Fibroblast of mammary gland (primary cell): ENCODE data around the gene EDEM3.

Source experiments
- DNase-seq: peaks from one replicate; pipeline ENCODE4 v3.0.0-alpha.2; 2010; ENCODE audit warnings: low read depth
- H3K4me3 ChIP-seq: 2 replicates; pipeline ENCODE4 v1.5.1; 2011; ENCODE audit warnings: low read depth, mild to moderate bottlenecking, low read length, moderate library complexity; ENCODE audit not compliant: control insufficient read depth
- TF ChIP-seq, protein P1 (sequence below): conservative IDR thresholded peaks from 2 replicates; pipeline ENCODE4 v1.5.1; 2011; ENCODE audit warnings: low read depth, low read length, inconsistent platforms; ENCODE audit not compliant: control insufficient read depth, insufficient read depth

Gene EDEM3

GRCh38 chr1:184709418-184709817 is 45.2 kb downstream of the EDEM3 start:
- DNase-seq: no peak
- H3K4me3 ChIP-seq: no peak overlapping the region
- TF ChIP-seq, protein P1, sequence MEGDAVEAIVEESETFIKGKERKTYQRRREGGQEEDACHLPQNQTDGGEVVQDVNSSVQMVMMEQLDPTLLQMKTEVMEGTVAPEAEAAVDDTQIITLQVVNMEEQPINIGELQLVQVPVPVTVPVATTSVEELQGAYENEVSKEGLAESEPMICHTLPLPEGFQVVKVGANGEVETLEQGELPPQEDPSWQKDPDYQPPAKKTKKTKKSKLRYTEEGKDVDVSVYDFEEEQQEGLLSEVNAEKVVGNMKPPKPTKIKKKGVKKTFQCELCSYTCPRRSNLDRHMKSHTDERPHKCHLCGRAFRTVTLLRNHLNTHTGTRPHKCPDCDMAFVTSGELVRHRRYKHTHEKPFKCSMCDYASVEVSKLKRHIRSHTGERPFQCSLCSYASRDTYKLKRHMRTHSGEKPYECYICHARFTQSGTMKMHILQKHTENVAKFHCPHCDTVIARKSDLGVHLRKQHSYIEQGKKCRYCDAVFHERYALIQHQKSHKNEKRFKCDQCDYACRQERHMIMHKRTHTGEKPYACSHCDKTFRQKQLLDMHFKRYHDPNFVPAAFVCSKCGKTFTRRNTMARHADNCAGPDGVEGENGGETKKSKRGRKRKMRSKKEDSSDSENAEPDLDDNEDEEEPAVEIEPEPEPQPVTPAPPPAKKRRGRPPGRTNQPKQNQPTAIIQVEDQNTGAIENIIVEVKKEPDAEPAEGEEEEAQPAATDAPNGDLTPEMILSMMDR: no peak

GRCh38 chr1:184708084-184708676 is 46.5 kb downstream of the EDEM3 start:
- TF ChIP-seq, protein P1: no peak
- no peak for DNase-seq
- H3K4me3 ChIP-seq: no peak overlapping the region

- TF ChIP-seq, protein P1: no peak
- H3K4me3 ChIP-seq: no peak overlapping the region
- DNase-seq: no peak
Observed at GRCh38 chr1:184705271-184705670, 49.4 kb downstream of the EDEM3 start.

DNA sequence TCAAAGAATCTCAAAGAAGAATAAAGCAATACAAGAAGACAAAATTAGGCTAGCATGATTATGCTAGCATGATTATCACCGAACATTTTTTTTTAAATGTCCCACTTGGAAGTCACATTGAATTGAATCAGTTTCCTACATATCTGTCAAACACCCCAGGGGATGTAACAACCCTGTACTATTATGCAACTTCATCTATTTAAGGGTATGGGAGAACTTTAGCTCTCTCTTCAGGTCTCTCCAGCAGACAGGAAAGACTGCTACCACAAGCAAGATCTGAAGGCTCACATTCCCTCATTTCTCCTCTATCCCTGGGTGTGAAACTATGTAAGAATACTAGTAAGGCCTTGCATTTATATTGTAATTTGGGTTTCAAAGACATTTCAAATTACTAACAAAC is 52.8 kb downstream of the EDEM3 start:
- TF ChIP-seq, protein P1: no peak
- DNase-seq: no peak
- no peak overlapping the region for H3K4me3 ChIP-seq

- TF ChIP-seq, protein P1: no peak
- DNase-seq: no peak
- H3K4me3 ChIP-seq: no peak overlapping the region
Observed at GRCh38 chr1:184698969-184699368, 55.7 kb downstream of the EDEM3 start.

DNA sequence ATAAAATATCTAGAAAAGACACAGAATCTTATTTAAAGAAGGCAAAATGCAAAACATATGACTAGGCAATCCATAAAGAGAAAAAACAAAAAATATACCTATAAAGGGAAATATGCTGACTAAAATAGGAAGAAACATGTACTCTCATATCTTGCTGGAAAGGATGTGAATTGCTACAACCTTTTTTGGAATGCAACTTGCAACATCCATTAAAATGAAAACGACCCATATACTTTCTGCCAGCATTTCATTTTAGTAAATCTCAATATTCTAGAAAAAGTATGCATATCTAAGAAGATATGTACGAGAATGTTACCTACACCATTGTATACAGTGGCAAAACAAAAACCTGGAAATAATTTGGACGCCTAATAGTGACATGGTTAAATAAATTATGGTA is 56.6 kb downstream of the EDEM3 start:
- no peak overlapping the region for H3K4me3 ChIP-seq
- TF ChIP-seq, protein P1: no peak
- DNase-seq: no peak

DNA sequence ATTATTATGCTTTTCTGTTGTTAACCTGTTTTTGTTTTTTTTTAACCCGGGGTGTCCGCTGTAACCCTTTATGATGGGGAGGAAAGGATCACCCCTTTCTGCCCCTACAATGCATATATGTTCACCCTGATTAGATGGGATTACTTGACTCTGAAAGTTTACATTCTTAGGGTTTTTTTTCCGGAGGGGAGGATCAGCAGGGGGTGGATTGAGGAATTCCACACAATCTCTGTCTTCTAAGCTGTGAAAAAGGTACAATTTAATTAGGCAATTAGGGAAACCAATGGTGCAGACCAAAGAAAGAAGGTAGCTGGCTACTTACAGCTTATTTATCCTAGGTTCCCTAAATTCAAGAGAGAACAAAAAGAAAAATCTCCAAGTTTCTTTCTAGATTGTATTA is 58.3 kb downstream of the EDEM3 start:
- H3K4me3 ChIP-seq: no peak overlapping the region
- DNase-seq: no peak
- TF ChIP-seq, protein P1: no peak
